HUDEP-2 (cell line): Measurements from ENCODE around the gene FEZ2.
"Not testable (repeated sequence)": the region's sequence is repeated elsewhere in the genome, so short reads cannot be mapped to it uniquely, and the experiment has no call there.

ENCODE experiments used
- DNase-seq, 76 experiments: peaks; one replicate each; lab custom pipeline; 2025; ENCODE audit not compliant: unreplicated experiment in 76 of 76; lab: John Stamatoyannopoulos, UW

FEZ2 gene

GRCh38 chr2:36597532-36598377, at the start of gene FEZ2:
Gene FEZ2 (minus strand): TSS chr2:36598168. CDS start chr2:36598142, 26 bp downstream.
- peak in 68 of 76 experiments; percentile 4 to 77 (median 57) for DNase-seq

- DNase-seq = no peak
These were observed 37.1 kb upstream of the FEZ2 start for GRCh38 chr2:36634981-36635597.

GRCh38 chr2:36633470-36634092, 35.6 kb upstream of the FEZ2 start:
- no peak for DNase-seq

GRCh38 chr2:36626756-36627155, 28.8 kb upstream of the FEZ2 start:
- no peak for DNase-seq

GRCh38 chr2:36626071-36626470, 28.1 kb upstream of the FEZ2 start:
- DNase-seq = no peak

GRCh38 chr2:36625304-36625703, 27.3 kb upstream of the FEZ2 start:
- DNase-seq = no peak

- no peak for DNase-seq
These were observed 22.4 kb upstream of the FEZ2 start for GRCh38 chr2:36620321-36620720.

GRCh38 chr2:36618381-36618780, 20.4 kb upstream of the FEZ2 start:
- peak in 39 of 76 experiments; percentile 0 to 53 (median 18) for DNase-seq

- no peak for DNase-seq
These were observed 19.0 kb upstream of the FEZ2 start for GRCh38 chr2:36616947-36617346.

GRCh38 chr2:36615222-36615621, 17.3 kb upstream of the FEZ2 start:
- peak in 1 of 76 experiments; percentile 7 for DNase-seq

- DNase-seq = no peak
These were observed 15.8 kb upstream of the FEZ2 start for GRCh38 chr2:36613801-36614200.

- DNase-seq = no peak
These were observed 13.5 kb upstream of the FEZ2 start for GRCh38 chr2:36611316-36611990.

- DNase-seq = no peak
These were observed 11.5 kb upstream of the FEZ2 start for GRCh38 chr2:36609507-36609906.

GRCh38 chr2:36607947-36608346, 10.0 kb upstream of the FEZ2 start:
- DNase-seq = no peak

- DNase-seq = no peak
These were observed 9.0 kb upstream of the FEZ2 start for GRCh38 chr2:36606925-36607324.

- DNase-seq = no peak
These were observed 7.3 kb upstream of the FEZ2 start for GRCh38 chr2:36605273-36605672.

GRCh38 chr2:36603629-36604028, 5.7 kb upstream of the FEZ2 start:
- DNase-seq = not testable (repeated sequence)

- no peak for DNase-seq
These were observed 901 bp downstream of the FEZ2 start for GRCh38 chr2:36597003-36597531.

GRCh38 chr2:36596397-36596796, 1.6 kb downstream of the FEZ2 start:
- no peak for DNase-seq

- no peak for DNase-seq
These were observed 3.1 kb downstream of the FEZ2 start for GRCh38 chr2:36594849-36595248.

- DNase-seq = peak in 1 of 76 experiments; percentile 1
These were observed 8.7 kb downstream of the FEZ2 start for GRCh38 chr2:36589230-36589630.
